GM20000 (cell line): ENCODE measurements around the gene LUZP1.

ENCODE experiments used
- DNase-seq: peaks from one replicate; pipeline ENCODE4 v3.0.0; 2012; ENCODE audit warnings: low spot score
- CTCF ChIP-seq: IDR thresholded peaks from 2 replicates; pipeline ENCODE4 v1.5.1; 2012; ENCODE audit warnings: mild to moderate bottlenecking, control low read depth; ENCODE audit errors: extremely low read depth, missing control alignments

Gene LUZP1

GRCh38 chr1:23163395-23163794, 5.3 kb downstream of the LUZP1 start:
- TF ChIP-seq CTCF, result no peak
- no peak for DNase-seq

GRCh38 chr1:23159963-23160877, 8.4 kb downstream of the LUZP1 start:
- no peak for TF ChIP-seq CTCF
- no peak for DNase-seq

- TF ChIP-seq CTCF, result no peak
- DNase-seq, result no peak
Measured at GRCh38 chr1:23156940-23157339, 11.7 kb downstream of the LUZP1 start.

- no peak for TF ChIP-seq CTCF
- DNase-seq, result no peak
Measured at GRCh38 chr1:23152966-23153684, 15.5 kb downstream of the LUZP1 start.

GRCh38 chr1:23150742-23151141, 17.9 kb downstream of the LUZP1 start:
- no peak for TF ChIP-seq CTCF
- DNase-seq, result no peak

- no peak for TF ChIP-seq CTCF
- DNase-seq, result no peak
Measured at GRCh38 chr1:23150125-23150524, 18.5 kb downstream of the LUZP1 start.

GRCh38 chr1:23149114-23149513, 19.5 kb downstream of the LUZP1 start:
- no peak for TF ChIP-seq CTCF
- DNase-seq, result no peak
